Thyroid gland (tissue), 4 donors: ENCODE measurements around the gene TMEM225B. TPM values are rescaled to one million over a fixed set of nuclear protein-coding genes. Genes with fewer than 3 reads are reported as not detected.

Source experiments
- DNase-seq, 2 donors: peaks; one replicate each; pipeline ENCODE4 v3.0.0-alpha.2; 2019
- H3K27ac ChIP-seq, 3 donors: fragments of 200-600 bp; sonication (generic); 1 replicate in 2 of 3; 2 replicates in 1 of 3; pipeline ENCODE4 v1.5.1; 2016 to 2019; ENCODE audit warnings: mild to moderate bottlenecking in 1 of 3, moderate library complexity in 1 of 3
- H3K27me3 ChIP-seq: fragments of 200-600 bp; sonication (generic); one replicate; pipeline ENCODE4 v1.5.1; 2019
- H3K36me3 ChIP-seq, 2 donors: fragments of 200-600 bp; sonication (generic); one replicate each; pipeline ENCODE4 v1.5.1; 2016 to 2019
- H3K4me1 ChIP-seq, 2 donors: fragments of 200-600 bp; sonication (generic); one replicate each; pipeline ENCODE4 v1.5.1; 2017 to 2019
- H3K4me3 ChIP-seq, 3 donors: fragments of 200-600 bp; sonication (generic); replicated peaks in 1 of 3; 1 replicate in 2 of 3; 2 replicates in 1 of 3; pipeline ENCODE4 v1.5.1; 2016; ENCODE audit warnings: mild to moderate bottlenecking in 1 of 3
- H3K9me3 ChIP-seq: fragments of 200-600 bp; sonication (generic); one replicate; pipeline ENCODE4 v1.5.1; 2017
- POLR2A ChIP-seq, 2 donors: fragments of 450-650 bp; IDR thresholded peaks; one replicate each; pipeline ENCODE4 v1.6.1; 2017; ENCODE audit warnings: antibody characterized with exemption in 2 of 2, mild to moderate bottlenecking in 2 of 2, moderate library complexity in 1 of 2
- WGBS, 2 donors: methylation state at CpG; one replicate each; pipeline ENCODE4 v1.1.5; 2017; 5-methylcytosine and 5-hydroxymethylcytosine counted together
- intact Hi-C: fragments of 100-400 bp; cut with DNase I; formaldehyde crosslinking; loops from one replicate; pipeline ENCODE4 v1.15.1; 2023
- total RNA-seq, 4 donors: library from RNA; depleted of rRNA; stranded (reverse); fragments of >200 nt; gene quantifications; one replicate each; pipeline ENCODE4 v1.2.3, GENCODE V29; 2016
- TF ChIP-seq, protein P1 (sequence below), 6 experiments: fragments of 200-600 bp in 3 of 6; fragments of 450-650 bp in 3 of 6; sonication (generic) in 3 of 6; IDR thresholded peaks; one replicate each; pipeline ENCODE4 v1.5.1; 2016 to 2019; ENCODE audit warnings: antibody characterized with exemption in 6 of 6, mild to moderate bottlenecking in 2 of 6, inconsistent platforms in 1 of 6, moderate library complexity in 1 of 6

TMEM225B gene
- total RNA-seq, 4 donors from 2014 or later = 1.1 to 3.2 (median 2.3) TPM

DNA sequence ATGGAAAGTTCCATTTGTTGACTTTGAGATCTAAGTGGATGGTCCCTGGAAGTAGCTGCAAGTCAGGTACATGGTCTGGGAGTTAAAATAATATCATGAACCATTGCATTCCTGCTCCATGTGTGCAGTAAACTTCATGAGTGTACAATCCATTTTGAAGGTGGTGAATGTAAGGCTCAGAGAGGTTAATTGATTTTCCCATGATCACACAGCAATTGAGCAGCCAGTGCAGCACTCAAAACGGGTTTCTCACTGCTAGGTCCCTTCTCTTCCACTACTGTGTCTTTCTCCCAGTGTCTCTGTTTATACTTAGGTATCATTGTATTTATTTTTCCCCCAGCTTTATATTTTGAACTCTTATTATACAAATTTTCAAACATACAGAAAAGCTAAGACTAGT is 28.6 kb downstream of the TMEM225B start:
- Histone ChIP-seq H3K9me3 (no peaks in the 10 kb centered on the region), H3K27me3 (no peaks in the 10 kb centered on the region), H3K36me3 (peaks cover 73 to 92% of the 10 kb centered on the region in 2 donors), H3K27ac (no peak overlapping the region), H3K4me1 (no peaks in the 10 kb centered on the region), H3K4me3 (no peak overlapping the region)
- intact Hi-C loops = no loop called here
- no peak for DNase-seq
- 90 to 91% methylated on average over 1 of the region's 1 CpG for WGBS, 2 donors
- no peak for TF ChIP-seq POLR2A (IDR thresholded peaks at IDR 0.05)
- TF ChIP-seq, protein P1, sequence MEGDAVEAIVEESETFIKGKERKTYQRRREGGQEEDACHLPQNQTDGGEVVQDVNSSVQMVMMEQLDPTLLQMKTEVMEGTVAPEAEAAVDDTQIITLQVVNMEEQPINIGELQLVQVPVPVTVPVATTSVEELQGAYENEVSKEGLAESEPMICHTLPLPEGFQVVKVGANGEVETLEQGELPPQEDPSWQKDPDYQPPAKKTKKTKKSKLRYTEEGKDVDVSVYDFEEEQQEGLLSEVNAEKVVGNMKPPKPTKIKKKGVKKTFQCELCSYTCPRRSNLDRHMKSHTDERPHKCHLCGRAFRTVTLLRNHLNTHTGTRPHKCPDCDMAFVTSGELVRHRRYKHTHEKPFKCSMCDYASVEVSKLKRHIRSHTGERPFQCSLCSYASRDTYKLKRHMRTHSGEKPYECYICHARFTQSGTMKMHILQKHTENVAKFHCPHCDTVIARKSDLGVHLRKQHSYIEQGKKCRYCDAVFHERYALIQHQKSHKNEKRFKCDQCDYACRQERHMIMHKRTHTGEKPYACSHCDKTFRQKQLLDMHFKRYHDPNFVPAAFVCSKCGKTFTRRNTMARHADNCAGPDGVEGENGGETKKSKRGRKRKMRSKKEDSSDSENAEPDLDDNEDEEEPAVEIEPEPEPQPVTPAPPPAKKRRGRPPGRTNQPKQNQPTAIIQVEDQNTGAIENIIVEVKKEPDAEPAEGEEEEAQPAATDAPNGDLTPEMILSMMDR (IDR thresholded peaks at IDR 0.05) = no peak

DNA sequence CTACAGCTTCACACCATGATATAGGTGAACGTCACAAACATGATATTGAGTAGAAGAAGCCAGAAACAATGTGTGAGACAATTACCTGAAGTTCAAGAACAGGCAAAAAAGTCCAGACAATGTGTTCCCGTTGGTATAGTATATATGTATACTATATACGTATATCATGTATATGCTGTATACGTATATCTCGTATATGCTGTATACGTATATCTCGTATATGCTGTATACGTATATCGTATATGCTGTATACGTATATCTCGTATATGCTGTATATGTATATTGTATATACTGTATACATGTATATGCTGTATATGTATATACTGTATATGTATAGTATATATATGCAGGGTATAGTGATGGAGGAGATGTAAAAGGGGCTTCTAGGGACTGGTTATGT is 29.4 kb downstream of the TMEM225B start:
- Histone ChIP-seq H3K4me1 (no peaks in the 10 kb centered on the region), H3K4me3 (no peak overlapping the region), H3K36me3 (peaks cover 66 to 83% of the 10 kb centered on the region in 2 donors), H3K27me3 (no peaks in the 10 kb centered on the region), H3K27ac (no peak overlapping the region), H3K9me3 (no peaks in the 10 kb centered on the region)
- 95 to 97% methylated on average over 11 of the region's 11 CpGs for WGBS, 2 donors
- TF ChIP-seq, protein P1 (IDR thresholded peaks at IDR 0.05) = no peak
- no peak for TF ChIP-seq POLR2A (IDR thresholded peaks at IDR 0.05)
- DNase-seq = no peak
- intact Hi-C loops = no loop called here

DNA sequence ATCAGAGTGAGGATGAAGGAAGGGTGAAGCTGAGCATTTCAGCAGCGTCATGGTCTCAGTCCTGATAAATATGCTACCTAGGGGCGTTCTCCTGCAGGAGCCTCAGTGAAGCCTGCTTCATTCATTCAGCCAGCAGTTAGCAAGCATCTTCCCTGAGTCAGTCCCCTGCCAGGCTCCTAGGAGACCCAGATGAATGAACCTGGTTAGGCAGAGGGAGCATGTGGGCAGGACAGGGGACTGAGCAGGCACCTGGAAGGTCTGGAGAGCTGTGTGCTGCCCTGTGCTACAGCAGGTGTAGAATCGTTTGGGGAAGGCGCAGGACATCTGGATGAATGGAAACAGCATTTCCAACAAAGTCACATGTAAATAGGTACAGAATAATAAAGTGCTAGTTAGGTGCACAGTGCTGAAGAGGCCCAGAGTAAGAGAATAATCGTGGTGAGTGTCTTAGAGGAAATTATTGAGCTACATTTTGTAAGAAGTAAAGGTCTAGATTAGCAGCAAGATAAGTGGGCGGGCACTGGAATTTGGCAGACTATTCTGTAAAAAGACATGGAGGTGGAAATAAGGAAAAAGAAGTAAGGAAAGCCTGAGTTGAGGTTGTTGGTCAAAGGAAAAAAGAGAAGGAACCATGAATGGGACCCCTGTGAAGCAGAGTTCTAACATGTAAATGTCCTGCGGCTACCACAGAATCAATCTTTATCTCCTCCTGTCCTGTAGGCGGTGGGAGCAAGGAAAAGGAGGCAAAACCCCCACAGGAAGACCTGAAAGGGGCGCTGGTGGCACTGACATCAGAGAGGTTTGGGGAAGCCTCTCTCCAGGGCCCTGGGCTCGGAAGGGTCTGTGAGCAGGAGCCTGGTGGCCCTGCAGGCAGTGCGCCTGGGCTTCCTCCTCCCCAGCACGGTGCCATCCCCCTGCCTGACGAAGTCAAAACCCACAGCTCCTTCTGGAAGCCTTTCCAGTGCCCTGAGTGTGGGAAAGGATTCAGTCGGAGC is 30.7 kb downstream of the TMEM225B start:
- 79 to 82% methylated on average over 14 of the region's 14 CpGs for WGBS, 2 donors
- H3K27ac ChIP-seq = no peak overlapping the region
- DNase-seq = no peak
- intact Hi-C loops = no loop called here
- TF ChIP-seq POLR2A (IDR thresholded peaks at IDR 0.05) = no peak
- TF ChIP-seq, protein P1 (IDR thresholded peaks at IDR 0.05) = no peak
- no peaks in the 10 kb centered on the region for H3K27me3 ChIP-seq
- H3K9me3 ChIP-seq = no peaks in the 10 kb centered on the region
- H3K36me3 ChIP-seq = peaks cover 55 to 72% of the 10 kb centered on the region in 2 donors
- no peak overlapping the region for H3K4me3 ChIP-seq
- H3K4me1 ChIP-seq = no peaks in the 10 kb centered on the region

DNA sequence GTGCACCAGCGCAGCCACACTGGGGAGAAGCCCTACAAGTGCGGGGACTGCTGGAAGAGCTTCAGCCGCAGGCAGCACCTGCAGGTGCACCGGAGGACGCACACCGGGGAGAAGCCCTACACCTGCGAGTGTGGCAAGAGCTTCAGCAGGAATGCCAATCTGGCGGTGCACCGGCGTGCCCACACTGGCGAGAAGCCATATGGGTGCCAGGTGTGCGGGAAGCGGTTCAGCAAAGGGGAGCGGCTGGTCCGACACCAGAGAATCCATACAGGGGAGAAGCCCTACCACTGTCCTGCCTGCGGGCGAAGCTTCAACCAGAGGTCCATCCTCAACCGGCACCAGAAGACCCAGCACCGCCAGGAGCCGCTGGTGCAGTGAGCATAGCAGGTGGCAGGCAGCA is 31.6 kb downstream of the TMEM225B start:
- peaks cover 47 to 63% of the 10 kb centered on the region in 2 donors for H3K36me3 ChIP-seq
- intact Hi-C loops = no loop called here

More for the DNA sequence above, 31.6 kb downstream of the TMEM225B start:
- Histone ChIP-seq H3K4me3 (no peak overlapping the region), H3K27ac (no peak overlapping the region), H3K27me3 (no peaks in the 10 kb centered on the region), H3K9me3 (no peaks in the 10 kb centered on the region), H3K4me1 (peaks cover 0 to under 1% of the 10 kb centered on the region in 2 donors)
- TF ChIP-seq, protein P1 (IDR thresholded peaks at IDR 0.05) = no peak
- no peak for TF ChIP-seq POLR2A (IDR thresholded peaks at IDR 0.05)
- WGBS, 2 donors = 95% methylated on average over 5 to 15 of the region's 20 CpGs
- DNase-seq = no peak
